Breast epithelium (tissue), 4 donors: ENCODE results near the gene CYFIP1. TPM values are rescaled to one million over a fixed set of nuclear protein-coding genes. Genes with fewer than 3 reads are reported as not detected.
"Not testable (repeated sequence)": the region's sequence is repeated elsewhere in the genome, so short reads cannot be mapped to it uniquely, and the experiment has no call there.

Source experiments
- DNase-seq, 2 donors: peaks; one replicate each; pipeline ENCODE4 v3.0.0-alpha.2; 2019; ENCODE audit warnings: low spot score in 2 of 2
- H3K27ac ChIP-seq, 2 donors: fragments of 200-600 bp; sonication (generic) in 1 of 2; one replicate each; pipeline ENCODE4 v1.5.1; 2016 to 2019; ENCODE audit warnings: mild to moderate bottlenecking in 1 of 2
- H3K27me3 ChIP-seq, 2 donors: fragments of 200-600 bp; sonication (generic) in 1 of 2; one replicate each; pipeline versions ENCODE4 v1.5.1 to v1.6.0; 2017 to 2019; ENCODE audit warnings: control low read depth in 1 of 2, mild to moderate bottlenecking in 1 of 2
- H3K36me3 ChIP-seq: fragments of 200-600 bp; one replicate; pipeline ENCODE4 v1.5.1; 2019
- H3K4me1 ChIP-seq, 2 donors: fragments of 200-600 bp; sonication (generic); one replicate each; pipeline ENCODE4 v1.5.1; 2016 to 2019; ENCODE audit warnings: control low read depth in 1 of 2
- H3K4me3 ChIP-seq, 3 donors: fragments of 200-600 bp; sonication (generic); 1 replicate in 2 of 3; 2 replicates in 1 of 3; pipeline ENCODE4 v1.5.1; 2016 to 2019; ENCODE audit warnings: mild to moderate bottlenecking in 3 of 3, moderate library complexity in 2 of 3
- H3K9me3 ChIP-seq, 2 donors: fragments of 200-600 bp; sonication (generic) in 1 of 2; one replicate each; pipeline ENCODE4 v1.5.1; 2016 to 2019; ENCODE audit warnings: control low read depth in 1 of 2
- POLR2A ChIP-seq: fragments of 450-650 bp; IDR thresholded peaks from one replicate; pipeline ENCODE4 v1.6.1; 2016; ENCODE audit warnings: antibody characterized with exemption, mild to moderate bottlenecking, moderate library complexity
- POLR2AphosphoS5 ChIP-seq, 3 donors: sonication (generic); formaldehyde crosslinking; IDR thresholded peaks; one replicate each; pipeline ENCODE4 v1.6.1; 2017; ENCODE audit warnings: antibody characterized with exemption in 3 of 3
- intact Hi-C: fragments of 100-400 bp; cut with DNase I; formaldehyde crosslinking; loops from one replicate; pipeline ENCODE4 v1.15.1; 2023; ENCODE audit warnings: low total_unique reads
- total RNA-seq, 3 donors: library from RNA; depleted of rRNA; stranded (reverse); fragments of >200 nt; gene quantifications; one replicate each; pipeline ENCODE4 v1.1.0, GENCODE V29; 2016
- TF ChIP-seq, protein P1 (sequence below), 3 donors: fragments of 450-650 bp; IDR thresholded peaks; one replicate each; pipeline ENCODE4 v1.5.1; 2016 to 2017; ENCODE audit warnings: antibody characterized with exemption in 3 of 3, mild to moderate bottlenecking in 3 of 3, moderate library complexity in 3 of 3

CYFIP1 gene
- total RNA-seq, 3 donors from 2014 or later: 97.9 to 128 (median 124) TPM

- H3K27ac ChIP-seq: no peak overlapping the region
- H3K36me3 ChIP-seq: no peaks in the 10 kb centered on the region
- no peak overlapping the region for H3K4me3 ChIP-seq
- intact Hi-C loops: no loop called here
- DNase-seq: no peak
- no peaks in the 10 kb centered on the region for H3K4me1 ChIP-seq
- no peaks in the 10 kb centered on the region for H3K9me3 ChIP-seq
- H3K27me3 ChIP-seq: no peaks in the 10 kb centered on the region
- TF ChIP-seq, protein P1, sequence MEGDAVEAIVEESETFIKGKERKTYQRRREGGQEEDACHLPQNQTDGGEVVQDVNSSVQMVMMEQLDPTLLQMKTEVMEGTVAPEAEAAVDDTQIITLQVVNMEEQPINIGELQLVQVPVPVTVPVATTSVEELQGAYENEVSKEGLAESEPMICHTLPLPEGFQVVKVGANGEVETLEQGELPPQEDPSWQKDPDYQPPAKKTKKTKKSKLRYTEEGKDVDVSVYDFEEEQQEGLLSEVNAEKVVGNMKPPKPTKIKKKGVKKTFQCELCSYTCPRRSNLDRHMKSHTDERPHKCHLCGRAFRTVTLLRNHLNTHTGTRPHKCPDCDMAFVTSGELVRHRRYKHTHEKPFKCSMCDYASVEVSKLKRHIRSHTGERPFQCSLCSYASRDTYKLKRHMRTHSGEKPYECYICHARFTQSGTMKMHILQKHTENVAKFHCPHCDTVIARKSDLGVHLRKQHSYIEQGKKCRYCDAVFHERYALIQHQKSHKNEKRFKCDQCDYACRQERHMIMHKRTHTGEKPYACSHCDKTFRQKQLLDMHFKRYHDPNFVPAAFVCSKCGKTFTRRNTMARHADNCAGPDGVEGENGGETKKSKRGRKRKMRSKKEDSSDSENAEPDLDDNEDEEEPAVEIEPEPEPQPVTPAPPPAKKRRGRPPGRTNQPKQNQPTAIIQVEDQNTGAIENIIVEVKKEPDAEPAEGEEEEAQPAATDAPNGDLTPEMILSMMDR (IDR thresholded peaks at IDR 0.05): no peak
- no peak for TF ChIP-seq POLR2A
- no peak for TF ChIP-seq POLR2AphosphoS5 (IDR thresholded peaks at IDR 0.05)
These were observed 8.6 kb upstream of the CYFIP1 start for GRCh38 chr15:22988811-22989210.

DNA sequence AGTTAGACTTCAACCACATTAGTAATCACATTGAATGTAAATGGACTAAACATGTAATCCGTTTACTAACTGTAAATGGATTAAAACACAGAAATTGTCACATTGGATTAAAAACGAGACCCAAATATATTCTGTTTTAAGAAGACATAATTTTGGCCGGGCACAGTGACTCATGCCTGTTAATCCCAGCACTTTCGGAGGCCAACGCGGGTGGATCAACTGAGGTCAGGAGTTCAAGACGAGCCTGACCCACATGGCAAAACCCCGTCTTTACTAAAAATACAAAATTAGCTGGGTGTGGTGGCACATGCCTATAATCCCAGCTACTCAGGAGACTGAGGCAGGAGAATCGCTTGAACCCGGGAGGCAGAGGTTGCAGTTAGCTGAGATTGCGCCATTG, 1.8 kb upstream of the CYFIP1 start:
- DNase-seq, H3K27ac ChIP-seq, H3K27me3 ChIP-seq, H3K4me3 ChIP-seq, H3K4me1 ChIP-seq, H3K9me3 ChIP-seq, intact Hi-C loops, H3K36me3 ChIP-seq: not testable (repeated sequence)

DNA sequence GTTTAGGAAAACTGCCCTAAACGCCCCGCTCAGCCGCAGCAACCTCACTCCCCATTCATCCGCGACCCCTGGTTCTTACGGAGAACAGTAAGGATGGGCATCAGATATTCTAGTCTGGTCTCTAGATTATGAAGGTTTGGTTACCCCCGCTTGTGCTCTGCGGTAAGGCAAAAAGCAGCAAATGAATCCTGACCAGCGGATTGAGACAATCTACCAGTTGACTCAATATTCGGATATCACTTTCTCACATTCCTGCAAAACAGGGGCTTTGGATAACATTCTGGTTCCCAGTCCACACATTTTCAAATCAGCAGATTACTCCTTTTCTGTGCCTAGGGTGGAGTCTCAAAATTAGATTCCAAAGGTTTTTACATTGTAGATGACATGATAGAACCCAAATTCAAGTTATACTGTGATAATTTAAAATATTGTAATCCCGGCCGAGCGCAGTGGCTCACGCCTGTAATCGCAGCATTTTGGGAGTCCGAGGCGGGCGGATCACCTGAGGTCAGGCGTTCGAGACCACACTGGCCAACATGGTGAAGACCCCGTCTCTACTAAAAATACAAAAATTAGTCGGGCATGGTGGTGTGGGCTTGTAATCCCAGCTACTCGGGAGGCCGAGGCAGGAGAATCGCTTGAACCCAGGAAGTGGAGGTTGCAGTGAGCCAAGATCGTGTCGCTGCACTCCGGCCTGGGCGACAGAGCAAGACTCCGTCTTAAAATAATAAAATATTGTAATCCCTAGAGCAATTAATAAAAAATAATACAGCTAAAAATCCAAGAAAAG, 1.1 kb upstream of the CYFIP1 start:
- no peaks in the 10 kb centered on the region for H3K9me3 ChIP-seq
- TF ChIP-seq POLR2A (no peak), POLR2AphosphoS5 (IDR thresholded peaks at IDR 0.05) (no peak)
- TF ChIP-seq, protein P1 (IDR thresholded peaks at IDR 0.05): no peak
- DNase-seq: no peak
- no peaks in the 10 kb centered on the region for H3K27me3 ChIP-seq
- intact Hi-C loops: no loop called here
- H3K27ac ChIP-seq: peak overlapping the region; percentile 91 to 95
- H3K4me1 ChIP-seq: peaks cover 3 to 10% of the 10 kb centered on the region in 2 donors
- H3K4me3 ChIP-seq: peak overlapping the region; percentile 70 to 89 (median 89)
- H3K36me3 ChIP-seq: no peaks in the 10 kb centered on the region

DNA sequence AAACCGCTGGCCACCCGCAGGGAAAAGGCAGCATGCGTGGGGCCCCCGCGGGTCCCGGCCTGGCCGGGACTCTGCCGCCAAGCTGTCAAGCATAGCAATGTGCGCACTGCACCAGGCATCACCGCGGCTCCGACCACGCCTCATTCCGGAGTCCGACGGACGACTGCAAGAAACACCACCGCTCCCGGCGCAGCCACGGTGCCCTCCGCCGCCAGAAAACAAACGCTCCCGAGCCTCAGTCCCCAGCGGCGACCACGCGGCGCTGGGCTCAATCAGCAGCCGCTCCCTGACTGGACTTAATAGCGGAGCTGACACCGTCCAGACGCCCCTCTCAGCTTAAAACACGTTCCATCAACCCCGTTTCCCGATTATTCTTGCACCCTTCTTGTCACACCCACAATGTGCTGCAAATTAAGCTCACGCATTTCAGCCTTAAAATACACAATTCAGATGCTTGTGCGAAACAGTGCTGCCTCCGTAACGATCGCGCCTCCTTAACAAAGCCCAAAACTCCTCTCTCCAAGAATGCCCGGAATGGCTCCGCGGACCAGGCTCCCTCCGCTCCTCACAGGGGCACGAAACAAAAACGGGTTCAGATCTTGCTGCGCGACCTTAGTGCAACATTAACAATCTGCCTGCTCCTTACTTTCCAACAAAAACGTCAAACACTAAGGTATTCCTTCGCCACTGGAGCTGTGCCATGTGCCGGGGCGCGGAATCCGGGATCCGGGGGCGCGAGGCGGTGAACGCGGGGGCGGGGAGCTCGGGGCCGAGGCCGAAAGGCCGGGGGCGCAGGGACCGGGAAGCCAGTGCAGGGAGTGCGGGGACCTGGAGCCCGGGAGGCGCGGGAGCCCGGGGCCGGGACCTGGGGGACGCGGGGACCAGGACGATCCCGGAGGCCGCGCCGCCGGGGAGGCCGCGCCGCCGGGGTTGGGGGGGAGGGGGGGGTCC, 655 bp downstream of the CYFIP1 start:
- intact Hi-C loops: no loop called here

DNA sequence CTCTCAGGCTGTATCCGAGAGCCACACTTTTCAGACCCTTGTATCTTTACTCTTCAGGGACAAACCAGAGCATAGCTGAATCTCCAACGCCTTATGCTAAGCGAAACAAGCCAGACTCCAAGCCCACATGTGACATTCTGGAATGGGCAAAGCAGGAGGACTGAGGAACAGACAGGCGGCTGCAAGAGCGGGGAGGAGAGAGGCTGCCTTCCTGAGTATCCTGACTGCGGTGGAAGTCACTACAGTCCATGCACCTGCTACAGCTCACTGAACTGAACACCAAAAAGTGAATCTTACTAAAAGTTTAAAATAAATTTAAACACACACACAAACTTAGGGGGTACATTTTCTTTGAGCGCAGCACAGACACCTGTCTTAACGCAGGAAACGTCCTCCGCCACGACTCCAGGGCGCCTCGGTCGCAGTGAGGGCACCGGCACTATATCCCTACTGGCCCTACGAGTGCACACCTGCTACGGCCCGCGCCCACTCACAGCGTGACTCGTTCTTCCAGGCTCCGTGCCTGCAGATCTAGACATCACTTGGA, 1.4 kb downstream of the CYFIP1 start:
- peak overlapping the region in 1 of 2 donors; percentile 91 for H3K27ac ChIP-seq
- intact Hi-C loops: no loop called here
- no peaks in the 10 kb centered on the region for H3K9me3 ChIP-seq
- no peaks in the 10 kb centered on the region for H3K36me3 ChIP-seq
- H3K4me3 ChIP-seq: peak overlapping the region; percentile 70 to 89 (median 89)
- DNase-seq: no peak
- TF ChIP-seq POLR2AphosphoS5 (IDR thresholded peaks at IDR 0.05): no peak
- TF ChIP-seq, protein P1 (IDR thresholded peaks at IDR 0.05): no peak
- no peaks in the 10 kb centered on the region for H3K27me3 ChIP-seq
- peaks cover 3 to 10% of the 10 kb centered on the region in 2 donors for H3K4me1 ChIP-seq

More for the DNA sequence above, 655 bp downstream of the CYFIP1 start:
- no peaks in the 10 kb centered on the region for H3K36me3 ChIP-seq
- no peaks in the 10 kb centered on the region for H3K9me3 ChIP-seq
- H3K4me3 ChIP-seq: peak overlapping the region; percentile 70 to 89 (median 89)
- H3K4me1 ChIP-seq: peaks cover 3 to 10% of the 10 kb centered on the region in 2 donors
- no peaks in the 10 kb centered on the region for H3K27me3 ChIP-seq
- H3K27ac ChIP-seq: peak overlapping the region; percentile 91 to 95
- peak in 1 of 2 donors; percentile 59 for DNase-seq
- no peak for TF ChIP-seq POLR2AphosphoS5 (IDR thresholded peaks at IDR 0.05)
- TF ChIP-seq POLR2A: no peak
